IPS DF 19.7 (cell line): ENCODE data around the gene LRRC10.

Source experiments
- DNase-seq: peaks from one replicate; pipeline ENCODE4 v3.0.0-alpha.2; 2013; ENCODE audit warnings: low read depth, low spot score

LRRC10 gene, protein sequence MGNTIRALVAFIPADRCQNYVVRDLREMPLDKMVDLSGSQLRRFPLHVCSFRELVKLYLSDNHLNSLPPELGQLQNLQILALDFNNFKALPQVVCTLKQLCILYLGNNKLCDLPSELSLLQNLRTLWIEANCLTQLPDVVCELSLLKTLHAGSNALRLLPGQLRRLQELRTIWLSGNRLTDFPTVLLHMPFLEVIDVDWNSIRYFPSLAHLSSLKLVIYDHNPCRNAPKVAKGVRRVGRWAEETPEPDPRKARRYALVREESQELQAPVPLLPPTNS

DNA sequence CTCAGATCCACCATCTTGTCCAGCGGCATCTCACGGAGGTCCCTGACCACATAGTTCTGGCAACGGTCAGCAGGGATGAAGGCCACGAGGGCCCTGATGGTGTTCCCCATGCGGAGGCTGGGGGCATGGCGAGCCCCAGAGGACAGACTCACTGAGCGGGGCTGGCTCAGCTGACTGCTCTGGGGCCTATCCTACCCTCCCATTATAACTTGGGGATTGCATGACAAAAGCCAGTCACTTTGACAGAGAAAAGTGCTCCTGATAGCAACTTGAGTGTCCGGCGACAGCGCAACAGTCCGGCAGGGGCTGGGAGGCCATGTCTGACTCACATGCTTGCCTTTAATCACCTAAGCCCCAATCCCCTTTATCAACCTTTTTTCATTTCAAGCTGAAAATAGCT is at the start of gene LRRC10:
LRRC10 (minus strand) TSS at position 179 of the 400 bp plus-strand sequence; CDS start at position 110, 69 bp downstream.
- DNase-seq, result no peak

DNA sequence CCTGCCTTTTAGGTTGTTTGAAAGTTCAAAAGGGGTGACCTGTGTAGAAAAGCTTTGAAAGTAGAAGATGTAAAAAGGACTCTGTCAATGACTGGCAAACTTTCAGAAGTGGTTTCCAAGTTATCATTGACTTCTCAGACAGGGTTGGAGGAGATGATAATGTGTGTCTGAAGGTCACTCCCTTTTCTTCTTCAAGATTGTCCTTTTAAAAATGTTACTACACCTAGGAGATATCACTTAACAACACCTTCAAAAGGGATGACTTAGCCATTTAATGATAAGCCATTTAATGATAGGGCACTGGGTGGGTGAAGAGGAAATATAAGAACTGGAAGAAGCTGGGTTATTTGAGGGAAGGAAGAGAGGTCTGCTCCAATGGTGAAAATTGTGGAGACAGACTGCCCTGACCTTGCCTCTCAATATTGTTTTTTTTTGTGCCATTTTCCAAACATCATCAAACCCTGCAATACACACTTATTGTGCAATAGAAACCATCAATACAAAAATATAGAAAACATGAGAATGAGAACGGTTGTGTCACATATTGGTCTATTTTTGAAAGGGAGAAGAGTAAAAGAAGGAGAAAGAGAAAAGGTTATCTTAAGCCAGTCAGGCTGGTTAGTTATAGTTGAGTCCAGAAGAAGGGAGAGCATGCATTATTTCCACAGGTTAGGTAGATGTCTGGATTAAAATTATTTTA is 49.6 kb upstream of the LRRC10 start:
- no peak for DNase-seq

DNA sequence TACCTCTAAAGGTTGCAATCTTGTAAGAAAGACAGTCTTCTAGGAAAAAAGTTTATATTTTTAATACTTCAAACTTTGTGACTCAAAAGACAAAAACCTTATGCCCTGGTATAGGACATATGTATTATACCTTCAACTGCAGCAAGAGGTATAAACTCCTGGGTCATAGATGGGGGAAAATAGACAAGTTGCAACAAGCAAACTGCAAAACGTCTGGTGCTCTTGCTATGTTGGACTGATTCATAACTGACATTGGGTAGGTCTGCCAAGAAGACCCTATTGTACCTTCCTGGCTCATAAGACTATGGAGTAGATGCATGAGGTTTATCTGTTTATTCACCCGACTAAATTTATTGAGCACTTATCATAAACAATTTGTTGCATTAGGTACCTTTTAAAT is 47.5 kb upstream of the LRRC10 start:
- DNase-seq, result no peak

DNA sequence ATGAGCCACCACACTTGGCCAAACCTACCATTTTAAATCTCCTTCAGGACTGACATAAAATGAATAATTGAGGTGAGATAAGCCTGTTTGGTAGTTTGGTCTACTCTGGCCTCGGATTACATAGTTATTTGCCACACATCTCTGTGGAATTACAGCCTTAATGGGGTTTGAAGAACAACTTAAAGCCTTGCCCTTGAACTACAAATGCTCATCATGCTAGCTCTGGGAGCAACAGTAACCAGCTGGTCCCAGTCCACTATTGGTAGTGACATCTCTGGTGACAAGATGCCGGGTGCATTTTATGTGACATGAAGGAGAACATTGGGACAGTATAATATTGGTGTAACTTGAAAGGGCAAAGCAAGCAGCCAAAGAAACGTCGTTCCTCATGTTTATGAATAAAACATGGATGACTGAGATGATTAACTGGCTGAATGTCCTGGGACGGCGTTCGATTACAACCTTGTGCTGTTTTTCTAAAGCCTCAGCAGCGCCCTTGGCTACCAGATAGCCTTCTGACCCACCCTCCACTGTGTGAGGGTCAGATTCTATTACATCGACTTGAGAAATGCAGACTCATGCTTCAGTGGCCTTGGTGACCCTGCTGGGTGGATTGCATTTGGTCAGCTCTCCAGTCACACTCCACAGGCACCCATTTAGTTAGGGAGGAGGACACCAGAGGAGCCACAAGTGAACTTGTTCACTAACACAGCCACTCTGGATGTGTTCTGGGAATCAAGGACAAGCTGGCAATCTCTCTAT is 46.9 kb upstream of the LRRC10 start:
- no peak for DNase-seq

DNA sequence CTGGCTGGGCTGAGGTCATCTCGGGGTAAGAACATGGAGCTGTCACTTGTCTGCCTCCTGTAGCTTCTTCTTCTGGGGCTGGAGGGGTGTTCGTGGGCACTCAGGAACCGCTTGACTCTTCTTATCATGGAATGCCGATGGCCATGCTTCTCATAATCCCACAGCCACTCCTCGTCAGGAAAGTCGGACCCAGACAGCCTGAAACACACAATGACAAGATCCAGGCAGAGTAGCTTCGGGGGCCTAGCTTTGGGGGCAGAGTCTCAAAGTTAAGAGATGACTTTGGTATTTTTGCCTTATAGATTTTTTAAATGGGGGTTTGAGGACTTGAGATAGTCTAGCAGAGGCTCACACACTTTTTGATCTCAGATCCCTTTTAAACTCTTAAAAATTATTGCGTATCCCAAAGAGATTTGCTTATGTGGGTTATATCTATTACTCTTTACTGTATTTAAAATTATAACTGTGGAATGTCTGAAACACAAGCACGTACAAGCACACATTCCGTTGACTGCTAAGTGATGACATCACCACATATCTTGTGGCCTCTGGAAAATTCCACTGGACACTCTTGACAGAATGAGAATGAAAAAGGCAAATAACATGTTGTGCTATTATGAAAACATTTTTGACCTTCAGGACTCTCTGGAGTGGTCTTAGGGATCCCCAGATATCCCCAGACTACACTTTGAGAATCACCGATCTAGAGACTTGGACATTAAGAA is 45.1 kb upstream of the LRRC10 start:
- DNase-seq, result no peak

DNA sequence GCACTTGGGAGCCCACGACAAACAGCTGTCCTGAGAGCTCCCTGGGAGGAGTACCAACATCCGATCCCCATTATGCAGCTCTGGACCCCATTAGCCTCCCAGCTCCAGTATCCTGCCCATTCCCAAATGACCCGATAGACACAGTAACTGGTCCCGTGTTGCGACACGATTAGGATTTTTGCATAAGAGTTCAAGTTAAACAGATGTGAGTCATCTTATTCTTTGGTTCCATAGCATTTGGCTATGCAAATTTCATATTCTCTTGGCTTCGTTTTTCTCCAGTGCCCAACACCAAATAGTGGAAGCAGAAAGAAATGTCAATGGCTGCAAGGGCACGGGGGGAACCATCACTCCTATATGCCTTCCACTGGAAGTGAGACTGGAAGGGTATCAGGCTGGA is 43.0 kb upstream of the LRRC10 start:
- no peak for DNase-seq

DNA sequence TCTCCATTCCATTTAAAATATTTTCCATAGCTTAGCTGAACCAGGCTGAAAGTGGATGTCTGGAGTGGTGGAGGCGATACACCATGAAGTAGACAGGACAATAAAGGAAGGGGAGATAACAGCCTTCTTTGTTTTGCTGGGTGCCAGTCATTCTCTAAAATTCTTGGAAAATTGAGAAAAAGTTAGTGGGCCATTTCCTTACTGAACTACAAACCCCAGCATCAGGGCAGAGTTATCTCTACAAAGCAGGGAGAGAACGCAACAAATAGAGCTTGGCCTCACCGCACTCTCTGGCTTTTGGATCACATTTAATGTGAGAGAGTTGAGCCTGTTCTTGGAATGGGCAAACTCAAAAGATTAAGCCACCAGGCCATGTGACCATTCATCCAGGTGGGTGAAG is 41.2 kb upstream of the LRRC10 start:
- DNase-seq, result no peak

DNA sequence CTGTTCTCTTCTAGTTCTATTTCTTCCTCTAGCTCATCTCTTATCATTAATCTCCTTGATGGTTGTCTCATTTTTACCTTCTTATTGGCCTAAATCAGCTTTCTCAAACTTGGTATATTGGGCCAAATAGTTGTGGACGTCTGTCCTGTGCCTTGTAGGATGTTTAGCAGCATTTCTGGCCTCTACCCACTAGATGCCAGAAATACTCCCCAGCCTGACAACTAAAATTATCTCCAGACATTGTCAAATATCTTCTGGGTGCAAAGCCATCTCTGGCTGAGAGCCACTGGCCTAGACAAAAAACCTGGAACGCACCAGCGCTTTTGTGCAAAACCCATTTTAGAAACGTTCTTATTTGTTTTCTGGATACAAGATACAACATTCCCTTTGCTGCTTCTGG is 38.8 kb upstream of the LRRC10 start:
- DNase-seq, result no peak

DNA sequence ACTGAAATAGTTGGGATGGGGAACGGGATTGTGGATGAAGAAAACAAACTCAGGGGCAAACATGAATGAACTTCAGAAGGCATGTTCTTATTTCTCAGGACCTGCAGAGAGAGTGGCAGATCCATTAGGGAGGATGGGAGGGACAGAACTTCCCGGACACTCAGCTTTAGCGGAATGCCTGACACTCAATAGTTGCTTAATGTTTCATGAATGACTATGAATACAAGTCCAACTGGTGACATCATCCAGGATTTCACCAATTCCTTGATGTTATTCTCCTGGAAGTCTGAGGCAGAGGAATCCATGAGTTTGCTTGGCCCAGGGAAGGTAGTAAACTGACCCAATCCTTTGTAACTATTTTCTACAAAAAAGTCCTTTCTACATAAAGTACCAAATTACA is 37.8 kb upstream of the LRRC10 start:
- DNase-seq, result no peak

DNA sequence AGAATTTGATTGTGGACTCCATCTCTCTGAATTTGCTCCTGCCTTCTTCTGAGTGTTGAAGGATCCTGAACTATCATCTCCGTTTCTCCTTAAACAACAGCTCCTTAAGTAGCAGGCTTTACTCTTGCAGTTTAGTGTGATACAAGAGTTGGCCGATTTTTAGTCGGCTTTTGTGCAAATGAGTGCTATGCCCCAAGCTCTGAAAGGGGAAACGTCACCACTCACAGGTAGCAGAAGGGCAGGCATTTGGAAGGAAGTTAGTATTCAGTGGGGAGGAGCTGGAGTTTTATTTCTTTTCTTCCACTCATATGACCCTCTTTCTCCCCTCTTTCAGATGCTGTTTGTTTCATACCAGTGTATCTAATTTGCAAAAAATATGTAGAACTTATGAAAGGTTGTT is 36.5 kb upstream of the LRRC10 start:
- DNase-seq, result no peak

DNA sequence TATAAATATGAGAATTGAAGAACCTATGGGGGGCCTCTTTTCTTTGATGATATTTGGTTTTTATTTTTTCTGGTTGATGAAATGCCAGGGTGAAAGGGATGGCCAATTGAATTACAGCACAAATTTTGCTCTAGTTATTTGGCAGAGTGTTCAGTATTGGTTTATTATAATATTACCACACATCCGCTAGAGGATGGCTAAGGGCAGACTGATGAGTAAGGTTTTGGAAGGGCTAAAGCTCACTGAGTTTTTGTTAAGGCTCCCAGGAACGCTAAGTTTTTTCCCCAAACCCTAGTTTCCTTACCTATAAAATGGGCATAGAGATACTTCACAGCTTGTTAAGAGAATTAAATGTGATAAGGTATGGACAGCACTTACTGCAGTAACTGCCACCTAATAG is 34.3 kb upstream of the LRRC10 start:
- DNase-seq, result no peak

DNA sequence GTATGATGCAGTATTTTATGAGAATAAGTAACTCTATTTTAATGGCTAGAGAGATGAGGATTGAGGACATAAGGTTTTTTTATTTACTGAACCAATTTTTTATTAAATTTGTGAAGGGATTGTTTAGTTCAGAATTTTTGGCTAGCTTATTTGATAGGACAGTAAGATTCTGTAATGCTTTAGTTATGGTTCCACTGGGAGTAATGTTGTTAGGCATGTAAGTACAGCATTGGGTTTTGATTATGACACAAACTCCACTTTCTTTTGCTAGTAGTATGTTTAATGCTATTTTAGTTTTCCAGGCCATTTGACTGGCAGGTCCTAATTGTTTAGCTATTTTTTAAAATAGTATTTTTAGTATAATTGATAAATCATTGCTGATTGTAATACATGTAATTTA is 33.8 kb upstream of the LRRC10 start:
- DNase-seq, result no peak

DNA sequence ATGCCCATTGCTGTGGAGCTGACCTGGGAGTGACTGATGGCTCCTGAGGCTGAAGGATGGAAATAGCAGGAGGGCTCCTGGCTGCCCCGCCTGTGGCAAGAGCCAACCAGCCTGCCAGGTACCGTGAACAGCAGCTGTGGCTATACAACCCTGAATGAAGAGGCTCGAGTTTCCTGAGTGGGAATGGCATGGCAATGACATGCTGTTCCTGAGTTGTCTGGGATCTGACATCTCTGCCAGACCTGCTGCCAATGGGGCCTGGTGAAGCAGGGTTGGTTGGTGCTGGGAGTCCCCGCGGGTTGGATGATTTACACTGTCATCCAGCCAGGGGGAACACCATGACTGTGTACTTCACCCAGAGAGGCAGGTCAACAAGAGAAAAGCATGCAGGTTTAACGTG is 31.8 kb upstream of the LRRC10 start:
- DNase-seq, result no peak

DNA sequence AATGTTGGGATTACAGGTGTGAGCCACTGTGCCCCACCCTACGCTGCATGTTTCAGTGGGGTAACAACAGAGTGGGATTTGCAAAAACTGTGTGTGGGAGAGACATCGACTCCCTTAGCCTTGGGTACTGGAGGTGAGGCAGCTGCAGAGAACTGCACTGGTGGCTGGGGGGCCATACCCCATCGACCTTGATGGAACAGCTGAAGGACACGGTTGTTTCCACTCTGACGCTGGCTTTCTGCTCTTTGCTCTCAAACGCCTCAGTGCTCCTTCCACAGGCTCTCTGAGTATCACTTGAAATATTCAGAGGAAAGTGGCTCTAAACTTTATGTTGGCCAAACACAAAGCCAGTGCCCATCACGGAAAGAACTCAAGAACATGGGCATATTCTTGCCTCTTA is 30.8 kb upstream of the LRRC10 start:
- no peak for DNase-seq

DNA sequence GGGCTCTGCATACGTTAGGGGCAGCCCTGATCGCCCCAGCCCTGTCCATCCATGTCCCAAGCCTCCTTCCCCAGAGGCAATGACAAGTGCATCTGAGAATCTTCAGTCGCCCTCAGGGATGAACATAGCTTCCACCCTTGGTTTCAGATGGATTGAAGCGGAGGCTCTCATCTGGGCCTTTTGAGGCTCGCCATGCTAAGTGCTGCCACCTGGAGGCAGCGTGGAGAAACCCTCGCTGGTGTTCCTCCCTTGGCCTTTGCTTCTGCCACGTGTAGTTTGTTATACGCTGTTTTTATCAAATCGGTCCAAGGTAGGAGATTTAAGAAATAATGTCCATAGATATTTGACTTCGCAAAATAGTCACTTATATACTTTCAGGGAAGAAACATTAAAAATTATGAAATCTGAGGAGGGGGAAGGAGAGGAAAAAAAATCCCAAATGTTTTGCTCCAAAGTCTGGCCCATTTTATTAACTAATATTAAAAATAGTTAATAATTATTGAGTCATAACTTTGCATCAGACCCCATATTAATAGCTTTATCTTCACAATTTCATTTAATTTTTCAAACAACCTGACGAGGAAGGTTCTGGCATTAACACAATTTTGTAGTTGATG is 28.8 kb upstream of the LRRC10 start:
- DNase-seq, result no peak

DNA sequence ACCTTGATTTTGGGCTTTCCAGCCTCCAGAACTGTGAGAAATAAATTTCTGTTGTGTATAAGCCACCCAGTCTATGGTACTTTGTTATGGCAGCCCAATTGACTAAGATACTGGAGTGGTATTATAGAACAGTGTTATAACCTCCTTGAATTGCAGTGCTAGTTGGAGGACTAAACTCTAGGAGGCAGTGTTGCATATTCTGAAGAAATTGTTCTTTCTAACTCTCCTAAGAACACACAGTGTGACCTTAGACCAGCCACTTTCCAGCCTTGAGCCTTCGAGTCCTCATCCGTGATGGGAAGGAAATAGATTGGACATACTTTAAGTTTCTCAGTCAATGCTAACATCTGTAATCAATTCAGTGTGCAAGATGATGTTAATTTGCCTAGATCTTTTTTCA is 22.4 kb upstream of the LRRC10 start:
- no peak for DNase-seq

DNA sequence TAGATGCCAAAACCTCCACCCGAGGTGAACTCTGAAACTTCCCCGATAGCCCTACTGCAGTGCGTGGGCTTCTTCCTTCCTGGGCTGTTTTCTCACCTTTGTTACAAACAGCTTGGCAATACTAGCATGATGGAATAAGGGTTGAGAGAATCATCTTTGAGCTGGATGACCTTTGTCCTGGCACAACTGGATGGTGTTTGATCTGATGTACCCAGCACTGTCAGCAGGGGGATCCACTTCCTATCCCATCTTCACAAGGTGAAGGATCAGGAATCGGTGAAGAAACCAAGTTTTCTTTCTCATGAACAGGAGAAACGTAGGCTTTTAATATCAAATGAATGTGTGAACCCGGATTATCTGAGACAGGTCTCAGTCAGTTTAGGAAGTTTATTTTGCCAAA is 19.5 kb upstream of the LRRC10 start:
- DNase-seq, result no peak

DNA sequence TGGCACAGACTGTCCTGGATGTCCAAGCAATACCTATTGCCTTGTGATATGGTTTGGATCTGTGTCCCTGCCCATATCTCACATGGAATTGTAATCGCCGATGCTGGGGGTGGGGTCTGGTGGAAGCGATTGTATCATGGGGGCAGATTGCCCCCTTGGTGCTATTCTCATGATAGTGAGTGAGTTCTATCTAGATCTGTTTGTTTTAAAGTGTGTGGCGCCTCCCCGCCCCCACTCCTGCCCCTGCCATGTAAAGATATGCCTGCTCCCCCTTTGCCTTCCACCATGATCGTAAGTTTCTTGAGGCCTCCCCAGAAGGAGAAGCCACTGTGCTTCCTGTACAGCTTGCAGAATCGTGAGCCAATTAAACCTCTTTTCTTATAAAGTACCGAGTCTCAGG is 16.8 kb upstream of the LRRC10 start:
- no peak for DNase-seq

DNA sequence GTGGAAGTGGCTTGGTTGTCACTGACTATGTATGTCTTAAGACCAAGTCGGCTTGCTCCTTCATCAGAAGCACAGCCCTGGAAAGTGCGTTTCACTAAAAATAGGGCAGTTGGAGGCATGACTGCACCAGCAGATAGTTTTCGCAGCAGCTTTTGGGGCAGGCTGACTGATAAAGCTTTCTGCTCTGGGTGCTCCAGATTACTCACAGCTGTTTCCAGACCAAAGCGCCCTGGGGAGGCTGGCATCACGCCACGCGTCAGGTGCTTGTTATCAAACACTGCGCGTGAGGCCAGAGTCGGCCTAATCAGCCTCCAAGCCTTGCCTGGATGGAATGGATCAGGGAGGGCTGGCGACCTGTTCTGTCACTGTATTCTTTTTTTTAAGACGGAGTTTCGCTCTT is 13.3 kb upstream of the LRRC10 start:
- no peak for DNase-seq

DNA sequence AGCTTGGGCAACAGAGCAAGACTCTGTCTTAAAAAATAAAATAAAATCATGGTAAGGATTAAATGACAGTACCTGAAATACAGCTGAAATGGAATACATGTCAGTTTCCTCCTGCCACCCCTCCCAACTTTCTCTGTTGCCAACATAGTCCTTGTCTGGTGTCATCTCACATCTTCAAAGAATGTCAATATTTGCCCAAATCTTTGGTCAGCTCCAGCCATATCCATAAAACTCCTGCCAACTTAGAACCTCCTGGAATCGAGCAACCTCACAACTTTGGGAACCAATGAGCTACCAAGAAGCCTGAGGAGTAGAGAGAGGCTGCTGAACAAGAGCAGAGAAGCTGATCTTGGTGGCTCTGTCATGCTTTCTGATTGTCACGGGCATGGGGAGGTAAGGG is 10.8 kb upstream of the LRRC10 start:
- no peak for DNase-seq

DNA sequence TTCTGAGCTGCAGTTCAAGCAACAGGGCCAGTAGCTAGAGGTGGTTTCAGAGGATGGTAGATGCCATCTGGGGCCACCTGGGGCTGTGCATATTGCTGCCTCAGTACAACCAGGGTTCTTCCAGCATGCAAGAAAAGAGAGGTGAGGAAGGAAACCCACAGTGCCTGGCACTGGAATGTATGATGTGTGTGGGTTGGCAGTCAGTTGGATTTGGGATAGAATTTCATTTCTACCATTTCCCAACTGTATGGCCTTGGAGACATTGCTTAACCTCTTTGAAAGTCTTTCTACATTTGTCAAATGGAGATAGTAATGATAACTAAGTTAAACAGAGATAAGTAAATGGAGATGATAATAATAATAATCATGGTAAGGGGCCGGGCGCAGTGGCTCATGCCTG is 10.2 kb upstream of the LRRC10 start:
- no peak for DNase-seq

DNA sequence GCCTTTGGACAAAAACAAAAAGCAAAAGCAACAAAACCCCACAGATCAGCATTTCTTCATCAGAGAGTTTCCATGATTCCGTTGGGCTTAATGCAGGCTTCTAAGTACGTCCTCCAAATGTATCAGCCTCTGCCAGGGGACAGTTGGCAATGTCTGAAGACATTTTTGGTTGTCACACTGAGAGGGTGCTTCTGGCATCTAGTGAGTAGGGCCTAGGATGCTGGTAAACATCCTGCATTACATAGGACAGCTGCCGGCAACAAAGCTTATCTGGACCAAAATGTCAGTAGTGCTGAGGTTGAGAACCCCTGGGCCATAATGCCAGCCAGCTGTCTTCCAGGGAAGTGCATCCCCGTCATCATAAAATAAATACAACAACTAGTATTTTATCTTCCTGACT is 9.4 kb upstream of the LRRC10 start:
- no peak for DNase-seq
